ENCODE measurements around the gene ADGRL3.
"Not testable (repeated sequence)": the region's sequence is repeated elsewhere in the genome, so short reads cannot be mapped to it uniquely, and the experiment has no call there.

DNA sequence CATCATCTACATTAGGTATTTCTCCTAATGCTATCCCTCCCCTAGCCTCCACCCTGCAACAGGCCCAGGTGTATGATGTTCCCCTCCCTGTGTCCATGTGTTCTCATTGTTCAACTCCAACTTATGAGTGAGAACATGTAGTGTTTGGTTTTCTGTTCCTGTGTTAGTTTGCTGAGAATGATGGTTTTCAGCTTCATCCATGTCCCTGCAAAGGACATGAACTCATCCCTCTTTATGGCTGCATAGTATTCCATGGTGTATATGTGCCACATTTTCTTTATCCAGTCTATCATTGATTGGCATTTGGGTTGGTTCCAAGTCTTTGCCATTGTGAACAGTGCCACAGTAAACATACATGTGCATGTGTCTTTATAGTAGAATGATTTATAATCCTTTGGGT, 7.0 kb downstream of the ADGRL3 start:
- TF ChIP-seq, protein P1, sequence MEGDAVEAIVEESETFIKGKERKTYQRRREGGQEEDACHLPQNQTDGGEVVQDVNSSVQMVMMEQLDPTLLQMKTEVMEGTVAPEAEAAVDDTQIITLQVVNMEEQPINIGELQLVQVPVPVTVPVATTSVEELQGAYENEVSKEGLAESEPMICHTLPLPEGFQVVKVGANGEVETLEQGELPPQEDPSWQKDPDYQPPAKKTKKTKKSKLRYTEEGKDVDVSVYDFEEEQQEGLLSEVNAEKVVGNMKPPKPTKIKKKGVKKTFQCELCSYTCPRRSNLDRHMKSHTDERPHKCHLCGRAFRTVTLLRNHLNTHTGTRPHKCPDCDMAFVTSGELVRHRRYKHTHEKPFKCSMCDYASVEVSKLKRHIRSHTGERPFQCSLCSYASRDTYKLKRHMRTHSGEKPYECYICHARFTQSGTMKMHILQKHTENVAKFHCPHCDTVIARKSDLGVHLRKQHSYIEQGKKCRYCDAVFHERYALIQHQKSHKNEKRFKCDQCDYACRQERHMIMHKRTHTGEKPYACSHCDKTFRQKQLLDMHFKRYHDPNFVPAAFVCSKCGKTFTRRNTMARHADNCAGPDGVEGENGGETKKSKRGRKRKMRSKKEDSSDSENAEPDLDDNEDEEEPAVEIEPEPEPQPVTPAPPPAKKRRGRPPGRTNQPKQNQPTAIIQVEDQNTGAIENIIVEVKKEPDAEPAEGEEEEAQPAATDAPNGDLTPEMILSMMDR (IDR thresholded peaks at IDR 0.05; ENCODE audit: insufficient read depth, low read depth, low read length): not testable (repeated sequence)
- not testable (repeated sequence) for TF ChIP-seq EZH2 (IDR thresholded peaks at IDR 0.05; ENCODE audit: insufficient read depth, low read length)
